ENCODE results near the gene IL36B.

IL36B gene

DNA sequence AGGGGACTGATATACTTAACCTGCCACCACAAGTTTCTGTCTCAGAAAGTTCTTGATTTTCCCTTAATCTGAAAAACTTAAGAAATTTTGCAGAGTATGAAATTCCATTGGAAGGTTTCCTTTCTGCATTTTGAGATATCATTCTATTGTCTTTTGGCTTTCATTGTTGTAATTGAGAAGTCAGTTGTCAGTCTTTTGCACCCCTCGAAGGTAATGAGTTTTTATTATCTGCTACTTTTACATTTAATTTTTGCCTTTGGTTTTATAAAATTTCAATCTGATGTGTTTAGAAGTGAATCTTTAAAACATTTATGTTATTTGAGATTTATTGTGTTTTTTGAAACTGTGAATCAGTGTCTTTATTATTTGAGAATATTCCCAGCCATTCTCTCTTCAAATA lies 52.2 kb downstream of the IL36B start:
- peaks cover 2 to 28% (median 16%) of the 10 kb centered on the region in 5 donors for H3K9me3 ChIP-seq (ENCODE audit: control insufficient read depth in 5 of 5, low read length in 5 of 5)

DNA sequence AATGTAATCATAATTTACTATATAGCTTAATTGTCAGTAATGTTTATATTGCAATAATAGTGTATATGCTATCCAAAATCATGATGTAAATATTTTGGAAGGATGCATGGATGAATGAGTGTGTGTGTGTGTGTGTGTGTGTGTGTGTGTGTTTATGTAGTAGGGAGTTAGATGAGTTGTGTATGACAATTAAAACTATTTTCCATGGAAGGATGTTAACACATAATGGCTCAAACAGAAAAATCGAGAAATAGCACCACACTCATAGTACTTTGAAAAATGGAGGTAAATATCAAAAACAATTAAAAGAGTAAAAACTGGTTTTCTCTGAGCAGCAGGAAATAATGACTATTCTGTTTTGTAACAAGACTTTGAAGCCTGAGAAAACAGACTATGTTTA lies 55.5 kb downstream of the IL36B start:
- peaks cover 8 to 38% (median 27%) of the 10 kb centered on the region in 5 donors for H3K9me3 ChIP-seq (ENCODE audit: control insufficient read depth in 5 of 5, low read length in 5 of 5)
- H3K36me3 ChIP-seq (ENCODE audit: control insufficient read depth in 5 of 5, insufficient read depth in 5 of 5, low read length in 5 of 5), result no peaks in the 10 kb centered on the region
- no peak overlapping the region for H3K27ac ChIP-seq (ENCODE audit: low read depth, low read length)
- no peak overlapping the region for H3K9ac ChIP-seq (ENCODE audit: low read length in 5 of 5)
- no peak overlapping the region for H3K4me3 ChIP-seq (ENCODE audit: low read depth in 1 of 5, low read length in 5 of 5)
- H3K27me3 ChIP-seq (ENCODE audit: control insufficient read depth in 5 of 5, insufficient read depth in 4 of 5, low read length in 5 of 5), result peaks cover 0 to 8% (median 0%) of the 10 kb centered on the region in 5 donors
- no peaks in the 10 kb centered on the region for H3K4me1 ChIP-seq (ENCODE audit: control insufficient read depth in 5 of 5, insufficient read depth in 5 of 5, low read length in 5 of 5)

More for the DNA sequence above, 52.2 kb downstream of the IL36B start:
- Histone ChIP-seq H3K9ac (ENCODE audit: low read length in 5 of 5) (no peak overlapping the region), H3K36me3 (ENCODE audit: control insufficient read depth in 5 of 5, insufficient read depth in 5 of 5, low read length in 5 of 5) (no peaks in the 10 kb centered on the region), H3K27me3 (ENCODE audit: control insufficient read depth in 5 of 5, insufficient read depth in 4 of 5, low read length in 5 of 5) (peaks cover 0 to 3% (median 0%) of the 10 kb centered on the region in 5 donors), H3K4me3 (ENCODE audit: low read depth in 1 of 5, low read length in 5 of 5) (no peak overlapping the region), H3K4me1 (ENCODE audit: control insufficient read depth in 5 of 5, insufficient read depth in 5 of 5, low read length in 5 of 5) (no peaks in the 10 kb centered on the region), H3K27ac (ENCODE audit: low read depth, low read length) (no peak overlapping the region)

DNA sequence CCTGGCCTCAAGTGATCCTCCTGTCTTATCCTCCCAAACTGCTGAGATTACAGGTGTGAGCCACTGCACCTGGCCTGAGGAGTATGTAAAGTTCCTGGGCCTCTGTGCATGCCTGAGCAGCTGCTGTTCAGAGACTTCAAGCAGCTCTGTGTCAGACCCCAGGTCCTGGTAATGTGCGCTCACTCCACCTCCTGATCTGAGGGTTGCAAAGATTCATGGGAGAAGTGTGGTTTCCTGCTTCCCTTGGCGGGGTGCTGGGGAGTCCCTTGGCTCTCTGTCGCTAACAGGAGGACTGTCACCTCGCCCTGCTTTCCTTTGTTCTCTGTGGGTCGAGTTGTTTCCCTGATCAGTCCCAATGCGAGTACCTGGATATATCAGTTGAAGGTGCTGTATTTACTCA lies 56.0 kb downstream of the IL36B start:
- no peak overlapping the region for H3K4me3 ChIP-seq (ENCODE audit: low read depth in 1 of 5, low read length in 5 of 5)
- H3K9ac ChIP-seq (ENCODE audit: low read length in 5 of 5), result no peak overlapping the region
- H3K36me3 ChIP-seq (ENCODE audit: control insufficient read depth in 5 of 5, insufficient read depth in 5 of 5, low read length in 5 of 5), result no peaks in the 10 kb centered on the region
- no peaks in the 10 kb centered on the region for H3K4me1 ChIP-seq (ENCODE audit: control insufficient read depth in 5 of 5, insufficient read depth in 5 of 5, low read length in 5 of 5)
- peaks cover 0 to 8% (median 0%) of the 10 kb centered on the region in 5 donors for H3K27me3 ChIP-seq (ENCODE audit: control insufficient read depth in 5 of 5, insufficient read depth in 4 of 5, low read length in 5 of 5)
- H3K27ac ChIP-seq (ENCODE audit: low read depth, low read length), result no peak overlapping the region
- H3K9me3 ChIP-seq (ENCODE audit: control insufficient read depth in 5 of 5, low read length in 5 of 5), result peaks cover 11 to 38% (median 29%) of the 10 kb centered on the region in 5 donors

DNA sequence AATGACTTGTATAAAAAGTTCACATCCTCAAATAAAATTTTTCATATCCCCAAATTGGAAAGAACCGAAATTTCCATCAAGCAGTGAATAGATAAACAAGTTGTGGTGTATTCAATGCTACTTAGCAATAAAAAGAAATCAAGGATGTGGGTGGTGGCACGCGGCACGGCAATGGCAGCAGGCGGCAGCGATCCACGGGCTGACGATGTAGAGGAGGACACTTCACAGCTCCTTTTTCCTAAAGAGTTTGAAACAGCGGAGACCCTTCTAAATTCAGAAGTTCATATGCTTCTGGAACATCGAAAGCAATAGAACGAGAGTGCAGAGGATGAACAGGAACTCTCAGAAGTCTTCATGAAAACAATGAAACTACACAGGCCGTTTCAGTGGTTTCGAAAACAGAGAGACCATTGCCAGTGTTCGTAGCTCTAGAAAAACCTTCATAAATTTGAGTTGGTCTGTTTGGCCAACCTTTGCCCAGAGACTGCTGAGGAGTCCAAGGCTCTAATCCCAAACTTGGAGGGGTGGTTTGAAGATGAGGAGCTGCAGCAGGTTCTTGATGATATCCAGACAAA lies 57.2 kb downstream of the IL36B start:
- H3K27me3 ChIP-seq (ENCODE audit: control insufficient read depth in 5 of 5, insufficient read depth in 4 of 5, low read length in 5 of 5), result peaks cover 0 to 8% (median 0%) of the 10 kb centered on the region in 5 donors
- peaks cover 10 to 28% (median 24%) of the 10 kb centered on the region in 5 donors for H3K9me3 ChIP-seq (ENCODE audit: control insufficient read depth in 5 of 5, low read length in 5 of 5)
- no peak overlapping the region for H3K4me3 ChIP-seq (ENCODE audit: low read depth in 1 of 5, low read length in 5 of 5)

DNA sequence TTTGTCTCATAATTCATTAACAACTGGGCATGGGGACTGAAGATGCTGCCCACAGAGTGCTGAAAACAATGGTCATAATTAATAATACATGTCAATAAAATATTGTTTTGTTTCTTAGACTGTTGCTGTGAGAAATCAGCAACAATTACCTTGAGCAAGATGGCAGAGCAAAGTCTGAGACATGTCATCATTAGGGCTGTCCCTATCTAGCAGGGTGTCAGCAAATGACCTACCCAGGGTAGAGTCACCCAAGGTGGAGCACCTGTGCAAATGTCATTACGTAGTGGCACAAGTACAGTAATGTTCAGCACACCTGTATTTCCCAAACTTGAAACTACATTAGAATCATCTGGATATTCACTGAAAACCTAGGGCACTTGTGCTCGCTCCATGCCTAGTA lies 58.0 kb downstream of the IL36B start:
- peaks cover 9 to 23% (median 16%) of the 10 kb centered on the region in 5 donors for H3K9me3 ChIP-seq (ENCODE audit: control insufficient read depth in 5 of 5, low read length in 5 of 5)
- H3K36me3 ChIP-seq (ENCODE audit: control insufficient read depth in 5 of 5, insufficient read depth in 5 of 5, low read length in 5 of 5), result no peaks in the 10 kb centered on the region

More for the DNA sequence above, 57.2 kb downstream of the IL36B start:
- Histone ChIP-seq H3K27ac (ENCODE audit: low read depth, low read length) (no peak overlapping the region), H3K36me3 (ENCODE audit: control insufficient read depth in 5 of 5, insufficient read depth in 5 of 5, low read length in 5 of 5) (no peaks in the 10 kb centered on the region), H3K9ac (ENCODE audit: low read length in 5 of 5) (no peak overlapping the region), H3K4me1 (ENCODE audit: control insufficient read depth in 5 of 5, insufficient read depth in 5 of 5, low read length in 5 of 5) (no peaks in the 10 kb centered on the region)

DNA sequence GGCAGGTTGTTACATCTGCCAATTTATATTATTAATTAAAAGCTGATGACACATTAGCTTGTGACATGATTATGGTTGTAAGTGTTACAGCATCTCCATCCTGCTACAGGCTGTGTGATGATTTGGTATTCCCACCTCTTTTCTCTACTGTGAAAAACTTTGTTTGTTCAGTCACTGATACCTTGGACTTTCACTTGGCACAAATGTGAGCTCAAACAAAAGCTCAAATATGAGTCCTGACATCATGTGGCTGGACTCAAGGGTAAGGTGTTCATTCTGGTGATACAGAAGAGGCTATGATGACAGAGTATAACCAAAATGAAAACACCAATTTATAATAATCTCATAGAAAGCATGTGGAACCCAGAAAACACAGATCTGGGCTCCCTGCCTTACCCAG lies 58.8 kb downstream of the IL36B start:
- H3K36me3 ChIP-seq (ENCODE audit: control insufficient read depth in 5 of 5, insufficient read depth in 5 of 5, low read length in 5 of 5), result no peaks in the 10 kb centered on the region
- H3K4me3 ChIP-seq (ENCODE audit: low read depth in 1 of 5, low read length in 5 of 5), result no peak overlapping the region
- peaks cover 0 to 8% (median 0%) of the 10 kb centered on the region in 5 donors for H3K27me3 ChIP-seq (ENCODE audit: control insufficient read depth in 5 of 5, insufficient read depth in 4 of 5, low read length in 5 of 5)
- no peak overlapping the region for H3K27ac ChIP-seq (ENCODE audit: low read depth, low read length)
- H3K9me3 ChIP-seq (ENCODE audit: control insufficient read depth in 5 of 5, low read length in 5 of 5), result peaks cover 9 to 18% (median 15%) of the 10 kb centered on the region in 5 donors
- no peaks in the 10 kb centered on the region for H3K4me1 ChIP-seq (ENCODE audit: control insufficient read depth in 5 of 5, insufficient read depth in 5 of 5, low read length in 5 of 5)
- no peak overlapping the region for H3K9ac ChIP-seq (ENCODE audit: low read length in 5 of 5)

More for the DNA sequence above, 58.0 kb downstream of the IL36B start:
- Histone ChIP-seq H3K27me3 (ENCODE audit: control insufficient read depth in 5 of 5, insufficient read depth in 4 of 5, low read length in 5 of 5) (peaks cover 0 to 8% (median 0%) of the 10 kb centered on the region in 5 donors), H3K4me1 (ENCODE audit: control insufficient read depth in 5 of 5, insufficient read depth in 5 of 5, low read length in 5 of 5) (no peaks in the 10 kb centered on the region), H3K27ac (ENCODE audit: low read depth, low read length) (no peak overlapping the region), H3K9ac (ENCODE audit: low read length in 5 of 5) (no peak overlapping the region), H3K4me3 (ENCODE audit: low read depth in 1 of 5, low read length in 5 of 5) (no peak overlapping the region)

DNA sequence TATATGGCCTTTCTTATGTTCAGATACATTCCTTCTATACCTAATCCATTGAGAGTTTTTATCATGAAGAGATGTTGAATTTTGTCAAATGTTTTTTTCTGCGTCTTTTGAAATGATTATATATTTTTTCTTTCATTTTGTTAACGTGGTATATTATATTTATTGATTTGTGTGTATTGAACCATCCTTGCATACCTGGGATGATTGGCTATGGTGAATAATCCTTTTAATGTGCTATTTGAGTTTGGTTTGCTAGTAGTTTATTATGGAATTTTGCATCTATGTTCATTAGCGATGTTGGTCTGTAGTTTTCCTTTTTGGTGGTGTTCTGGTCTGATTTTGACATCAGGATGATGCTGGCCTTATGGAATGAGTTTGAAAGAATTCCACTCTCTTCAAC lies 63.1 kb downstream of the IL36B start:
- Histone ChIP-seq H3K4me1 (ENCODE audit: control insufficient read depth in 5 of 5, insufficient read depth in 5 of 5, low read length in 5 of 5) (no peaks in the 10 kb centered on the region), H3K4me3 (ENCODE audit: low read depth in 1 of 5, low read length in 5 of 5) (no peak overlapping the region)

DNA sequence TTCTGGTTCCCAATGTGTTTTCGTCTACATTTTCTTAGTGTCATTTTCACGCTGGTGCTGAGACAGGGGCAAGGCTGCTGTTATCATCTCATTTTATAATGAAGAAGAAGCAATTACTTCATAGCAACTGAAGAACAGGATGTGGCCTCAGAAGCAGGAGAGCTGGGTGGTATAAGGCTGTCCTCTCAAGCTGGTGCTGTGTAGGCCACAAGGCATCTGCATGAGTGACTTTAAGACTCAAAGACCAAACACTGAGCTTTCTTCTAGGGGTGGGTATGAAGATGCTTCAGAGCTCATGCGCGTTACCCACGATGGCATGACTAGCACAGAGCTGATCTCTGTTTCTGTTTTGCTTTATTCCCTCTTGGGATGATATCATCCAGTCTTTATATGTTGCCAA lies 67.6 kb downstream of the IL36B start:
- Histone ChIP-seq H3K27me3 (ENCODE audit: control insufficient read depth in 5 of 5, insufficient read depth in 4 of 5, low read length in 5 of 5) (no peaks in the 10 kb centered on the region), H3K4me3 (ENCODE audit: low read depth in 1 of 5, low read length in 5 of 5) (no peak overlapping the region), H3K36me3 (ENCODE audit: control insufficient read depth in 5 of 5, insufficient read depth in 5 of 5, low read length in 5 of 5) (no peaks in the 10 kb centered on the region), H3K4me1 (ENCODE audit: control insufficient read depth in 5 of 5, insufficient read depth in 5 of 5, low read length in 5 of 5) (no peaks in the 10 kb centered on the region), H3K9ac (ENCODE audit: low read length in 5 of 5) (no peak overlapping the region), H3K9me3 (ENCODE audit: control insufficient read depth in 5 of 5, low read length in 5 of 5) (peaks cover 0 to 4% (median 3%) of the 10 kb centered on the region in 5 donors), H3K27ac (ENCODE audit: low read depth, low read length) (no peak overlapping the region)

More for the DNA sequence above, 63.1 kb downstream of the IL36B start:
- no peak overlapping the region for H3K27ac ChIP-seq (ENCODE audit: low read depth, low read length)
- H3K36me3 ChIP-seq (ENCODE audit: control insufficient read depth in 5 of 5, insufficient read depth in 5 of 5, low read length in 5 of 5), result no peaks in the 10 kb centered on the region
- peaks cover 9 to 18% (median 16%) of the 10 kb centered on the region in 5 donors for H3K9me3 ChIP-seq (ENCODE audit: control insufficient read depth in 5 of 5, low read length in 5 of 5)
- H3K27me3 ChIP-seq (ENCODE audit: control insufficient read depth in 5 of 5, insufficient read depth in 4 of 5, low read length in 5 of 5), result peaks cover 0 to under 1% (median 0%) of the 10 kb centered on the region in 5 donors
- H3K9ac ChIP-seq (ENCODE audit: low read length in 5 of 5), result no peak overlapping the region

DNA sequence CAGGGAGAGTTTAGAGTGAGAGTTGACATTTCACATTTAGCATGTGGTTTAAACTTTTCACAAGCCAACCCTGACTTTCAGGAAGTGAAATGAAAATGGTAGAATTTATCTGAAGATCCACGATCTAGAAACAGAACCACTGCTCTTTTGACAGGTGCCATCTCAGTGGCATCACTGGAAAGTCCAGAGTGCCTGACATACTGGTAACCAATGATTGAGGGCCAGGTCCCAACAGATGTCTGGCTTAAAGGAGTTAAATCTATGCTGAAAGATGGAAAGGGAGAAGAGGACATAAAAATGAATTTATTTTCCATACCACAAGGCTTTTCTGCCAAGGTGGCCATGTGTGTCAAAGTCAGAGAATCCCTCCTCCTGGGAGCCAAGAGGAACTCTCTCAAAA lies 72.1 kb downstream of the IL36B start:
- Histone ChIP-seq H3K9me3 (ENCODE audit: control insufficient read depth in 5 of 5, low read length in 5 of 5) (no peaks in the 10 kb centered on the region), H3K27ac (ENCODE audit: low read depth, low read length) (no peak overlapping the region), H3K9ac (ENCODE audit: low read length in 5 of 5) (no peak overlapping the region), H3K36me3 (ENCODE audit: control insufficient read depth in 5 of 5, insufficient read depth in 5 of 5, low read length in 5 of 5) (no peaks in the 10 kb centered on the region), H3K4me3 (ENCODE audit: low read depth in 1 of 5, low read length in 5 of 5) (no peak overlapping the region), H3K27me3 (ENCODE audit: control insufficient read depth in 5 of 5, insufficient read depth in 4 of 5, low read length in 5 of 5) (peaks cover 0 to 7% (median 0%) of the 10 kb centered on the region in 5 donors), H3K4me1 (ENCODE audit: control insufficient read depth in 5 of 5, insufficient read depth in 5 of 5, low read length in 5 of 5) (no peaks in the 10 kb centered on the region)

DNA sequence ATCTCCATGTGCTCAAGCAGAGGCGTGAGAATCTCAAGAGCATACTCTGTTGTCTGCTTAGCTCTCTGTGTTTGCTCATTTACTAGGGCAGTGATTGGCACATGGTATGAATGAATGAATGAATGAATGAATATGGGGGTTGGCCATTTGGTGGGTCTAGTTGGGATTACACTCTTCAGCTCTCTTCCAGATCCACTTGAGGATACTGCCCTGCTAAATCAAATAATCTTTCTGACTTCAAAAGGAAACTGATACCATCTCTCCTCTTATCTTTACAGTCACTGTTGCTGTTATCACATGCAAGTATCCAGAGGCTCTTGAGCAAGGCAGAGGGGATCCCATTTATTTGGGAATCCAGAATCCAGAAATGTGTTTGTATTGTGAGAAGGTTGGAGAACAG lies 72.9 kb downstream of the IL36B start:
- no peak overlapping the region for H3K9ac ChIP-seq (ENCODE audit: low read length in 5 of 5)
- H3K27ac ChIP-seq (ENCODE audit: low read depth, low read length), result no peak overlapping the region
- H3K9me3 ChIP-seq (ENCODE audit: control insufficient read depth in 5 of 5, low read length in 5 of 5), result no peaks in the 10 kb centered on the region
- H3K4me3 ChIP-seq (ENCODE audit: low read depth in 1 of 5, low read length in 5 of 5), result no peak overlapping the region
- H3K4me1 ChIP-seq (ENCODE audit: control insufficient read depth in 5 of 5, insufficient read depth in 5 of 5, low read length in 5 of 5), result no peaks in the 10 kb centered on the region
- H3K36me3 ChIP-seq (ENCODE audit: control insufficient read depth in 5 of 5, insufficient read depth in 5 of 5, low read length in 5 of 5), result no peaks in the 10 kb centered on the region
- peaks cover 0 to 7% (median 0%) of the 10 kb centered on the region in 5 donors for H3K27me3 ChIP-seq (ENCODE audit: control insufficient read depth in 5 of 5, insufficient read depth in 4 of 5, low read length in 5 of 5)

Data from subcutaneous abdominal adipose tissue (tissue), 5 donors.